Measurements from ENCODE around the gene KCNMB4.

- TF ChIP-seq CTCF (conservative IDR thresholded peaks at IDR 0.05; ENCODE audit: low read length) (no peak), EZH2phosphoT487 (IDR thresholded peaks at IDR 0.05; ENCODE audit: borderline replicate concordance) (no peak)
Observed at GRCh38 chr12:70364695-70365397, 1.2 kb upstream of the KCNMB4 start.

All from Loucy (cell line).